GM18858 (cell line): ENCODE data around the gene TRAM2.

Experiments used
- ATAC-seq: cut with Tn5 transposase; IDR thresholded peaks from one replicate; pipeline ENCODE4 v1.9.1; 2021; ENCODE audit not compliant: unreplicated experiment

Gene TRAM2

GRCh38 chr6:52548353-52548713 is 28.5 kb downstream of the TRAM2 start:
- ATAC-seq, result no peak

GRCh38 chr6:52547647-52548352 is 29.1 kb downstream of the TRAM2 start:
- no peak for ATAC-seq

GRCh38 chr6:52546678-52547077 is 30.2 kb downstream of the TRAM2 start:
- ATAC-seq, result peak; percentile 83

GRCh38 chr6:52546192-52546591 is 30.7 kb downstream of the TRAM2 start:
- ATAC-seq, result no peak

- no peak for ATAC-seq
Measured at GRCh38 chr6:52545406-52546119, 31.3 kb downstream of the TRAM2 start.

GRCh38 chr6:52544602-52545405 is 32.1 kb downstream of the TRAM2 start:
- ATAC-seq, result no peak

GRCh38 chr6:52543729-52544601 is 32.9 kb downstream of the TRAM2 start:
- ATAC-seq, result no peak

- no peak for ATAC-seq
Measured at GRCh38 chr6:52543262-52543661, 33.6 kb downstream of the TRAM2 start.

GRCh38 chr6:52541135-52541534 is 35.7 kb downstream of the TRAM2 start:
- ATAC-seq, result no peak

GRCh38 chr6:52540286-52540902 is 36.5 kb downstream of the TRAM2 start:
- no peak for ATAC-seq

- no peak for ATAC-seq
Measured at GRCh38 chr6:52539607-52540006, 37.3 kb downstream of the TRAM2 start.

GRCh38 chr6:52538901-52539354 is 37.9 kb downstream of the TRAM2 start:
- ATAC-seq, result no peak

GRCh38 chr6:52538252-52538900 is 38.5 kb downstream of the TRAM2 start:
- ATAC-seq, result no peak

- peak; percentile 55 for ATAC-seq
Measured at GRCh38 chr6:52537001-52537753, 39.7 kb downstream of the TRAM2 start.

GRCh38 chr6:52536424-52536916 is 40.4 kb downstream of the TRAM2 start:
- ATAC-seq, result peak; percentile 24

- ATAC-seq, result no peak
Measured at GRCh38 chr6:52535711-52536423, 41.0 kb downstream of the TRAM2 start.

GRCh38 chr6:52534966-52535390 is 41.9 kb downstream of the TRAM2 start:
- no peak for ATAC-seq

- no peak for ATAC-seq
Measured at GRCh38 chr6:52534363-52534762, 42.5 kb downstream of the TRAM2 start.
